MCF 10A (cell line): Measurements from ENCODE around the gene RNF11. TPM values are rescaled to one million over a fixed set of nuclear protein-coding genes. Genes with fewer than 3 reads are reported as not detected.
"Not testable (repeated sequence)": the region's sequence is repeated elsewhere in the genome, so short reads cannot be mapped to it uniquely, and the experiment has no call there.

Experiments used
- BruUV-seq: library from RNA; stranded (reverse); fragments of 400-500 nt; replicated peaks from 2 replicates; lab custom pipeline; 2021; lab: Mats Ljungman, UMichigan
- CTCF ChIA-PET: fragments of 300-600 bp; sonication (Branson Sonifier 250); formaldehyde crosslinking; extraction: SDS; loops from one replicate; lab custom pipeline; 2021; ENCODE audit warnings: antibody characterized with exemption, inconsistent platforms; lab: Yijun Ruan, JAX
- POLR2A ChIA-PET: fragments of 300-600, 350-650 bp; sonication (Branson Sonifier 250); formaldehyde crosslinking; extraction: SDS; loops from one replicate; lab custom pipeline; 2020; ENCODE audit warnings: antibody characterized with exemption, inconsistent platforms; lab: Yijun Ruan, JAX
- DNase-seq: peaks from one replicate; pipeline ENCODE4 v3.0.0-alpha.2; 2018; ENCODE audit not compliant: unreplicated experiment
- H3K27ac Mint-ChIP-seq: one replicate; pipeline ENCODE4 v1.8.0; 2022; ENCODE audit warnings: mild to moderate bottlenecking, low read depth, mixed read lengths; ENCODE audit not compliant: unreplicated experiment
- H3K27me3 Mint-ChIP-seq: one replicate; pipeline ENCODE4 v1.8.0; 2022; ENCODE audit warnings: mixed read lengths; ENCODE audit not compliant: insufficient read depth, unreplicated experiment
- H3K36me3 Mint-ChIP-seq: one replicate; pipeline ENCODE4 v1.8.0; 2022; ENCODE audit warnings: mild to moderate bottlenecking, moderate library complexity, mixed read lengths; ENCODE audit not compliant: insufficient read depth, unreplicated experiment
- H3K4me1 Mint-ChIP-seq: one replicate; pipeline ENCODE4 v1.8.0; 2022; ENCODE audit warnings: mixed read lengths; ENCODE audit not compliant: insufficient read depth, unreplicated experiment
- H3K4me3 Mint-ChIP-seq: one replicate; pipeline ENCODE4 v1.8.0; 2022; ENCODE audit warnings: mild to moderate bottlenecking, moderate library complexity, mixed read lengths; ENCODE audit not compliant: unreplicated experiment
- H3K9me3 Mint-ChIP-seq: one replicate; pipeline ENCODE4 v1.8.0; 2022; ENCODE audit warnings: mixed read lengths; ENCODE audit not compliant: unreplicated experiment
- intact Hi-C: fragments of 100-400 bp; cut with micrococcal nuclease; formaldehyde crosslinking; loops from 2 replicates; pipeline ENCODE4 v1.14.1; 2022
- total RNA-seq: library from RNA; stranded (reverse); gene quantifications from 2 replicates; pipeline ENCODE4 v1.2.3, GENCODE V29; 2022
- TF ChIP-seq, protein P1 (sequence below): fragments of 200-600 bp; IDR thresholded peaks from one replicate; pipeline ENCODE4 v1.8.0; 2022; ENCODE audit warnings: antibody characterized with exemption, mild to moderate bottlenecking; ENCODE audit not compliant: unreplicated experiment

The RNF11 gene
- total RNA-seq, 1 experiment from 2014 or later = 73.1 TPM

DNA sequence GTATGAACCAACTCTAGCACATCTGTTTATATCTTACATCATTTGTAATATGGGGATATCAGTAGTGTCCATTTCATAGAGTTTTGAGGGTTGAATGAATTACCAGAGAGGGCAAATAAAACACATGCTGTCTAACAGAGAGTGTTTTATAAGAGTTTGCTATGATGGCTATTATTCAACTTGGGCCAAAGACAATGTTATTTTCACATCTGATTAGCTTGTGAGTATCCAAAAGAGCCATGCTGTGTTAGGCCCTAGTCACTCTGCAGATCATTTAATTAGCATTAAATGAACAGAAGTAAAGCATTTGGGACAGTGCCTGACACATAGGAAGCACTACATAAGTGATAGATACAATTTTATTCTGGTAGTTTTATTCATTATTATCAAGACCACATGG, 4.2 kb upstream of the RNF11 start:
- intact Hi-C loops = loop anchor here (10.0 kb wide), 1 partner anchor 63 kb away; no protein-coding TSS in a partner anchor
- no peak for DNase-seq
- Mint-ChIP-seq H3K36me3 (peaks cover 5% of the 10 kb centered on the region), H3K4me3 (no peak overlapping the region), H3K27me3 (no peaks in the 10 kb centered on the region), H3K27ac (no peak overlapping the region), H3K9me3 (no peaks in the 10 kb centered on the region), H3K4me1 (peaks cover 24% of the 10 kb centered on the region)
- TF ChIP-seq, protein P1, sequence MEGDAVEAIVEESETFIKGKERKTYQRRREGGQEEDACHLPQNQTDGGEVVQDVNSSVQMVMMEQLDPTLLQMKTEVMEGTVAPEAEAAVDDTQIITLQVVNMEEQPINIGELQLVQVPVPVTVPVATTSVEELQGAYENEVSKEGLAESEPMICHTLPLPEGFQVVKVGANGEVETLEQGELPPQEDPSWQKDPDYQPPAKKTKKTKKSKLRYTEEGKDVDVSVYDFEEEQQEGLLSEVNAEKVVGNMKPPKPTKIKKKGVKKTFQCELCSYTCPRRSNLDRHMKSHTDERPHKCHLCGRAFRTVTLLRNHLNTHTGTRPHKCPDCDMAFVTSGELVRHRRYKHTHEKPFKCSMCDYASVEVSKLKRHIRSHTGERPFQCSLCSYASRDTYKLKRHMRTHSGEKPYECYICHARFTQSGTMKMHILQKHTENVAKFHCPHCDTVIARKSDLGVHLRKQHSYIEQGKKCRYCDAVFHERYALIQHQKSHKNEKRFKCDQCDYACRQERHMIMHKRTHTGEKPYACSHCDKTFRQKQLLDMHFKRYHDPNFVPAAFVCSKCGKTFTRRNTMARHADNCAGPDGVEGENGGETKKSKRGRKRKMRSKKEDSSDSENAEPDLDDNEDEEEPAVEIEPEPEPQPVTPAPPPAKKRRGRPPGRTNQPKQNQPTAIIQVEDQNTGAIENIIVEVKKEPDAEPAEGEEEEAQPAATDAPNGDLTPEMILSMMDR = no peak
- no TSS peak for BruUV-seq
- ChIA-PET POLR2A (interaction anchor here (1.0 kb wide), 1 partner anchor 29 kb away, joined by 3 read pairs; no protein-coding TSS in a partner anchor), CTCF (interaction anchor here (0.5 to 2.3 kb wide), 2 partner anchors 15 to 40 kb away, joined by 3 to 10 read pairs; no protein-coding TSS in a partner anchor)

DNA sequence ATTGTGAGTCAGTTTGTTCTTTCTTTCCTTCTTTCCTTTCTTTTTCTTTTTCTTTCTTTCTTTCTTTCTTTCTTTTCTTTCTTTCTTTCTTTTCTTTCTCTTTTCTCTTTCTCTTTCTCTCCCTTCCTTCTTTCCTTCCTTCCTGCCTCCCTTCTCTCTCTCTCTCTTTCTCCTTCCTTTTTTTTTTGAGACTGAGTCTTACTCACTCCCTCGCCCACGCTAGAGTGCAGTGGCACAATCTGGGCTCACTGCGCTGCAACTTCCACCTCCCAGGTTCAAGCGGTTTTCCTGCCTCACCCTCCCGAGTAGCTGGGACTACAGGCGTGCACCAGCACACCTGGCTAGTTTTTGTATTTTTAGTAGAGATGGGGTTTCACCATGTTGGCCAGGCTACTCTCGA, 1.8 kb upstream of the RNF11 start:
- H3K36me3 Mint-ChIP-seq, BruUV-seq, H3K9me3 Mint-ChIP-seq, H3K4me3 Mint-ChIP-seq, H3K27me3 Mint-ChIP-seq: not testable (repeated sequence)
- POLR2A ChIA-PET = interaction anchor here (0.6 kb wide), 1 partner anchor 21 kb away, joined by 3 read pairs; no protein-coding TSS in a partner anchor
- intact Hi-C loops = loop anchor here (10.0 kb wide), 1 partner anchor 61 kb away; no protein-coding TSS in a partner anchor
- Mint-ChIP-seq H3K27ac (peak overlapping the region; percentile 82), H3K4me1 (peaks cover 24% of the 10 kb centered on the region)
- CTCF ChIA-PET = interaction anchor here (0.7 to 2.9 kb wide), 3 partner anchors 43 to 461 kb away, joined by 4 to 20 read pairs (median 5); no protein-coding TSS in a partner anchor
- DNase-seq = peak; percentile 56

DNA sequence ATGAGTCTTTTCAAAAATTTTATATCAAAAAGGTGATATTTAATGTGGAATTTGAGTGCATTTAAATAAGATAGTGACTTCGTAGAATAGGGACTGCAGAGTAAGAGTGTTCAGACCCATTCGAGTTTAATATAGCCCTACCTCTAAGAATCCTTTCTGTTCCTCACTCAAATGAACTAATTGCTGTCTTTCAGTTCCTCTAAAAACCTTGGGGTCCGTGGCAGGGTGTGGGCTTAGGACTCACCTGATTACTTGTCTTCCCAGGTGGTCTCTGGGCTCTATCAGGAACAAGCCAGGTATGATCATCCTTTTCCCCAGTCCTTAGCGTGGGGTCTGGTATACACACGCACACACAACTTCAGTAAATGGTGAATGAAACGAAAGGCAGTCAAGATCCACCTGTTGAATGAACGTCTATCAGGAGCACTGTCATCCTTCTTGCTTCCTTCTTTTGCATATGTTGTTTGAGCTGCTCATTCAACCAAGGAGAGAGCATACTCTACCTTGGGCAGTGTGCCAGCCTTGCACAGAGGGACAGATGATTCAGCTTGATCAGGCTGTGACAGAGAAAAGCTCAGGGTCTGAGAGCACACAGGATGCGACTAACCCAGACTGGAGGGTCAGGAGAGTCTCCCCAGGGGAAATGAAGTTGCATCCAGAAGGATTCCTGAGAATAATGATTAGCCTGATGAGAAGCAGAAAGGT, 1.2 kb upstream of the RNF11 start:
- intact Hi-C loops = loop anchor here (10.0 kb wide), 1 partner anchor 60 kb away; no protein-coding TSS in a partner anchor

DNA sequence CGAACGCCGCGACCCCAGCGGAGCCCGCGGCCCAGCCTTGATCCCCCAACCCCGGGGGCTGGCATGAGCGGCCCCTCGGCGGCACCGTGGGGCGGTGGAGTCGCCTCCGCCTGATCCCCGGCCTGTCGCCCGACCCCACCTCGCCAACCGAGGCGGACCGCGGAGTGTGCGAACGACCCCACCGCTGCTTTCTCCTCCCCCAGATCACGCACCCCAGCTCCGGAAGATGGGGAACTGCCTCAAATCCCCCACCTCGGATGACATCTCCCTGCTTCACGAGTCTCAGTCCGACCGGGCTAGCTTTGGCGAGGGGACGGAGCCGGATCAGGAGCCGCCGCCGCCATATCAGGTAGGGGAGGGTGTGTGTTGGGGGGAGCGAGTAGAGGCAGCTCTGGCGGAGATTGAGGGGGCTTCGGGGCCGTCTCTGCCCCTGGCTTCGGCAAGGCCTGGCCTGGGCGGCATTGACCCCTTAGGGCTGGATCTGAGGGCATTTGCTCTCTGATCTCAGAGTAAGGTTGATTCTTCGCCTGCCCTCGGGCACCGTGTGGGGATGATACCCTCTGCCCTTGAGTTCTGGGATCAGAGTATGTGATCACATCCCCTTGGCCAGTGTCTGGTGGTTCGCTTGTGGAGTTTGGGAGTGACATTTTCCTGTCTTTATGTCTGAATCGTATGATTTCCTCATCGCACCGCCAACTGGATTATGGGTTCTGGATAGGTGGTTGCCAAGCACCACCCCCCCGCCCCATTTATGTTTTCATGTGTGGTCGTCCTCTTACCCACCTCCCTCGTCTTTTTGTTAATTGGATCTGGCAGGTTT, 668 bp downstream of the RNF11 start:
- BruUV-seq = TSS peak; percentile 80
- POLR2A ChIA-PET = interaction anchor here (0.5 to 6.0 kb wide), 31 partner anchors 10 to 1097 kb away, joined by 3 to 63 read pairs (median 6); partner anchors contain the start of genes CDKN2C, FAF1 and NRDC
- H3K27me3 Mint-ChIP-seq = no peaks in the 10 kb centered on the region

More for the DNA sequence above, 1.2 kb upstream of the RNF11 start:
- ChIA-PET CTCF (interaction anchor here (0.6 to 2.9 kb wide), 6 partner anchors 19 to 305 kb away, joined by 3 to 20 read pairs (median 5); no protein-coding TSS in a partner anchor), POLR2A (interaction anchor here (0.6 to 6.0 kb wide), 17 partner anchors 9 to 283 kb away, joined by 3 to 63 read pairs (median 9); partner anchors contain the start of genes CDKN2C and FAF1)
- DNase-seq = peak; percentile 76
- Mint-ChIP-seq H3K27ac (peak overlapping the region; percentile 82), H3K4me1 (peaks cover 26% of the 10 kb centered on the region), H3K9me3 (no peaks in the 10 kb centered on the region), H3K36me3 (peaks cover 5% of the 10 kb centered on the region), H3K4me3 (peak overlapping the region; percentile 80), H3K27me3 (no peaks in the 10 kb centered on the region)
- TF ChIP-seq, protein P1 = no peak
- BruUV-seq = no TSS peak

More for the DNA sequence above, 668 bp downstream of the RNF11 start:
- Mint-ChIP-seq H3K4me1 (peaks cover 29% of the 10 kb centered on the region), H3K36me3 (no peaks in the 10 kb centered on the region), H3K4me3 (no peak overlapping the region), H3K9me3 (no peaks in the 10 kb centered on the region), H3K27ac (no peak overlapping the region)
- CTCF ChIA-PET = interaction anchor here (0.7 to 2.9 kb wide), 4 partner anchors 45 to 287 kb away, joined by 3 to 20 read pairs (median 6); no protein-coding TSS in a partner anchor
- DNase-seq = peak; percentile 61
- TF ChIP-seq, protein P1 = no peak
- intact Hi-C loops = loop anchor here (10.0 kb wide), 1 partner anchor 58 kb away; no protein-coding TSS in a partner anchor
